K562 (cell line): Measurements from ENCODE around the gene MPRIP. TPM values are rescaled to one million over a fixed set of nuclear protein-coding genes. Genes with fewer than 3 reads are reported as not detected.

ENCODE experiments used
- ATAC-seq: fragments of 200-7000 bp; cut with Tn5 transposase; 3 replicates; pipeline ENCODE4 v1.9.1; 2020; ENCODE audit warnings: moderate library complexity
- BruUV-seq: library from RNA; stranded (reverse); fragments of 400-500 nt; replicated peaks from 2 replicates; lab custom pipeline; 2021; lab: Mats Ljungman, UMichigan
- CTCF ChIA-PET: fragments of 300-600 bp; formaldehyde crosslinking; extraction: SDS; loops from one replicate; lab custom pipeline; 2021; ENCODE audit warnings: low intra/inter-chr PET ratio; lab: Yijun Ruan, JAX
- POLR2A ChIA-PET: fragments of 300-600, 350-650 bp; sonication (Branson Sonifier 250); formaldehyde crosslinking; extraction: SDS; loops from one replicate; lab custom pipeline; 2021; ENCODE audit warnings: antibody characterized with exemption, inconsistent platforms; lab: Yijun Ruan, JAX
- DNase-seq, 4 experiments: peaks; one replicate each; pipeline versions ENCODE4 v3.0.0 to v3.0.0-alpha.2; 2011 to 2018; ENCODE audit warnings: low spot score in 3 of 4, mixed read lengths in 3 of 4; ENCODE audit errors: extremely low read depth in 1 of 4
- FAIRE-seq: peaks from 2 replicates; lab custom pipeline; 2011; peaks lifted over from hg19 to GRCh38; lab: Jason Lieb, UNC
- H2AFZ ChIP-seq: 2 replicates; pipeline ENCODE4 v1.6.0; 2011; ENCODE audit warnings: low read depth, low read length, control low read depth, inconsistent platforms
- H3K27ac ChIP-seq: fragments of 200-600 bp; 3 replicates; pipeline ENCODE4 v1.8.0; 2011; ENCODE audit warnings: low read depth, mild to moderate bottlenecking, control low read depth, inconsistent platforms, low read length, moderate library complexity, mixed read lengths; ENCODE audit errors: extremely low read depth
- H3K27me3 ChIP-seq, 2 experiments: fragments of 300-600 bp in 1 of 2; 2 replicates in 1 of 2; 3 replicates in 1 of 2; pipeline versions ENCODE4 v1.6.0 to v1.8.0; 2011; ENCODE audit warnings: inconsistent platforms in 2 of 2, low read length in 2 of 2, mild to moderate bottlenecking in 1 of 2, mixed read lengths in 1 of 2, moderate library complexity in 1 of 2; ENCODE audit not compliant: control insufficient read depth in 2 of 2, insufficient read depth in 2 of 2
- H3K36me3 ChIP-seq: fragments of 300-600 bp; 3 replicates; pipeline ENCODE4 v1.8.0; 2011; ENCODE audit warnings: mild to moderate bottlenecking, low read length, inconsistent platforms; ENCODE audit not compliant: control insufficient read depth, insufficient read depth
- H3K4me1 ChIP-seq, 2 experiments: fragments of 200-600 bp in 1 of 2; replicated peaks in 1 of 2; 2 replicates in 1 of 2; 3 replicates in 1 of 2; pipeline versions ENCODE4 v1.5.1 to v1.8.0; 2011; ENCODE audit warnings: inconsistent platforms in 2 of 2, low read length in 2 of 2, mild to moderate bottlenecking in 1 of 2, mixed read lengths in 1 of 2, moderate library complexity in 1 of 2; ENCODE audit not compliant: control insufficient read depth in 2 of 2, insufficient read depth in 2 of 2
- H3K4me2 ChIP-seq: 2 replicates; pipeline ENCODE4 v1.6.1; 2011; ENCODE audit warnings: low read length, control low read depth, inconsistent platforms, mixed read lengths; ENCODE audit not compliant: insufficient read depth
- H3K4me3 ChIP-seq: fragments of 200-600 bp; sonication (generic), shearing (Covaris generic); 2 replicates; pipeline ENCODE4 v1.5.1; 2016; ENCODE audit warnings: control low read depth, inconsistent platforms
- H3K79me2 ChIP-seq: fragments of 200-600 bp; 3 replicates; pipeline ENCODE4 v1.8.0; 2011; ENCODE audit warnings: low read length, inconsistent platforms; ENCODE audit not compliant: control insufficient read depth, insufficient read depth
- H3K9ac ChIP-seq, 2 experiments: 2 replicates each; pipeline versions ENCODE4 v1.6.0 to v1.6.1; 2011; ENCODE audit warnings: low read depth in 2 of 2, low read length in 2 of 2, control low read depth in 1 of 2, inconsistent platforms in 1 of 2, mild to moderate bottlenecking in 1 of 2, mixed read lengths in 1 of 2; ENCODE audit not compliant: insufficient read depth in 1 of 2
- H3K9me1 ChIP-seq: one replicate; pipeline ENCODE4 v1.6.0; 2011; ENCODE audit warnings: inconsistent platforms, mild to moderate bottlenecking, low read length, moderate library complexity; ENCODE audit not compliant: control insufficient read depth, insufficient read depth
- H3K9me3 ChIP-seq: replicated peaks from 2 replicates; pipeline ENCODE4 v1.5.1; 2011; ENCODE audit warnings: low read depth, low read length, inconsistent platforms; ENCODE audit not compliant: control insufficient read depth, insufficient read depth
- H4K20me1 ChIP-seq: replicated peaks from 2 replicates; pipeline ENCODE4 v1.6.1; 2011; ENCODE audit warnings: low read length, inconsistent platforms, mixed read lengths; ENCODE audit not compliant: control insufficient read depth, insufficient read depth
- ARID3A ChIP-seq: IDR thresholded peaks from 2 replicates; pipeline ENCODE4 v1.6.1; 2012; ENCODE audit warnings: low read depth, low read length, improper control_type of control experiment, borderline replicate concordance
- E2F8 ChIP-seq: fragments of 450-650 bp; IDR thresholded peaks from 2 replicates; pipeline ENCODE4 v1.7.1; 2018; ENCODE audit warnings: mild to moderate bottlenecking, low read depth; ENCODE audit not compliant: partially characterized antibody
- FOSL1 ChIP-seq: fragments of 200-800 bp; sonication (Bioruptor generic); conservative IDR thresholded peaks from 2 replicates; pipeline ENCODE4 v1.6.1; 2016; ENCODE audit warnings: missing genetic modification characterization, missing compliant biosample characterization
- MAFF ChIP-seq: IDR thresholded peaks from 2 replicates; pipeline ENCODE4 v1.6.1; 2012; ENCODE audit warnings: low read length, improper control_type of control experiment
- NELFE ChIP-seq: IDR thresholded peaks from 2 replicates; pipeline ENCODE4 v1.6.1; 2011; ENCODE audit warnings: mild to moderate bottlenecking; ENCODE audit not compliant: insufficient read depth, insufficient read length
- OTX1 ChIP-seq: fragments of 450-650 bp; formaldehyde crosslinking; IDR thresholded peaks from 2 replicates; pipeline ENCODE4 v1.4.0; 2022; ENCODE audit warnings: mild to moderate bottlenecking
- POLR2A ChIP-seq: fragments of 450-650 bp; conservative IDR thresholded peaks from 2 replicates; pipeline ENCODE4 v1.6.1; 2016
- SNIP1 ChIP-seq: fragments of 450-650 bp; IDR thresholded peaks from 2 replicates; pipeline ENCODE4 v1.7.1; 2017; ENCODE audit warnings: low read depth, mild to moderate bottlenecking
- SRSF1 ChIP-seq: fragments of 200-400 bp; formaldehyde crosslinking; IDR thresholded peaks from 2 replicates; pipeline ENCODE4 v1.6.1; 2017; ENCODE audit warnings: mild to moderate bottlenecking, low read depth, low read length, moderate library complexity
- ZFX ChIP-seq: sonication (generic); formaldehyde crosslinking; IDR thresholded peaks from 2 replicates; pipeline ENCODE4 v1.8.0; 2022; ENCODE audit warnings: mild to moderate bottlenecking, missing genetic modification reagents, moderate library complexity
- ZKSCAN3 ChIP-seq: fragments of 250-450 bp; sonication (Bioruptor Pico); IDR thresholded peaks from 2 replicates; pipeline ENCODE4 v1.4.0; 2020
- ZNF717 ChIP-seq: fragments of 250-450 bp; sonication (Bioruptor Pico); IDR thresholded peaks from 2 replicates; pipeline ENCODE4 v1.5.0; 2021
- WGBS: fragments of 100-300 bp; shearing (Covaris generic); methylation state at CpG from one replicate; pipeline ENCODE4 v1.1.6; 2016; ENCODE audit warnings: low coverage, mixed read lengths; ENCODE audit not compliant: insufficient coverage; ENCODE audit errors: missing lambda C conversion rate; 5-methylcytosine and 5-hydroxymethylcytosine counted together
- in situ Hi-C: fragments of 300-500 bp; cut with MboI; formaldehyde crosslinking; loops from 4 replicates; pipeline ENCODE4 v1.15.0; 2018; ENCODE audit warnings: inconsistent platforms, mixed read lengths
- intact Hi-C: fragments of 100-400 bp; cut with micrococcal nuclease; formaldehyde crosslinking; loops from 2 replicates; pipeline ENCODE4 v1.14.2; 2022
- polyA plus RNA-seq, 8 experiments: library from polyadenylated mRNA; depleted of rRNA in 4 of 8; stranded (reverse) in 5 of 8; unstranded in 3 of 8; fragments of >200 nt; fragmentation: Nextera tagmentation in 2 of 8; fragmentation: Illumina TruSeq in 1 of 8; extraction: Ambion mirVana in 2 of 8; extraction: Trizol in 1 of 8; gene quantifications; 2 replicates each; pipeline versions ENCODE4 v1.2.1 to v1.2.3, GENCODE V29; 2011 to 2014; ENCODE audit warnings: inconsistent platforms in 1 of 8, missing spikeins in 1 of 8
- total RNA-seq, 7 experiments: library from RNA; depleted of rRNA in 6 of 7; stranded (reverse); fragments of >200 nt in 6 of 7; fragmentation: Illumina TruSeq in 2 of 7; extraction: Trizol in 2 of 7; gene quantifications; 2 replicates each; pipeline versions ENCODE4 v1.2.1 to v1.2.3, GENCODE V29; 2011 to 2021; ENCODE audit warnings: low replicate concordance in 1 of 7

The MPRIP gene
- total and polyA plus RNA-seq, 9 of the 15 experiments (the other 6 are each of a cell fraction or from before 2014, with no cell fraction given), result 10.0 to 72.6 (median 30.1) TPM

- intact Hi-C loops, result no loop called here
- Histone ChIP-seq H3K27ac (no peak overlapping the region), H3K9me3 (no peaks in the 10 kb centered on the region), H3K4me2 (no peak overlapping the region), H3K27me3 (no peaks in the 10 kb centered on the region), H3K36me3 (peaks cover 43% of the 10 kb centered on the region; the same call in 2 of the 3 replicates), H3K9me1 (no peaks in the 10 kb centered on the region), H2AFZ (no peak overlapping the region), H3K9ac (no peak overlapping the region), H4K20me1 (no peaks in the 10 kb centered on the region), H3K4me1 (no peaks in the 10 kb centered on the region; a peak in 1 of 5 replicates), H3K4me3 (no peak overlapping the region), H3K79me2 (no peaks in the 10 kb centered on the region)
- POLR2A ChIA-PET, result no interaction called here
- no peak for FAIRE-seq
- DNase-seq, result no peak
- in situ Hi-C loops, result no loop called here
- CTCF ChIA-PET, result no interaction called here
- no TSS peak for BruUV-seq
- WGBS, result 89% methylated on average over 5 of the region's 5 CpGs
- no peak for ATAC-seq
- TF ChIP-seq POLR2A (no peak), ZFX (CRISPR knock-in tag) (no peak), E2F8 (no peak), FOSL1 (tag) (no peak), OTX1 (CRISPR knock-in tag) (no peak), MAFF (no peak), SRSF1 (no peak), ZKSCAN3 (CRISPR knock-in tag) (no peak), SNIP1 (no peak), ARID3A (no peak), NELFE (no peak), ZNF717 (no peak)
These were observed 108.8 kb downstream of the MPRIP start for GRCh38 chr17:17151055-17151454.
